ENCODE measurements around the gene TMEM163. TPM values are rescaled to one million over a fixed set of nuclear protein-coding genes. Genes with fewer than 3 reads are reported as not detected.

Gene TMEM163
- total RNA-seq, 1 experiment from 2014 or later: 0.12 TPM

DNA sequence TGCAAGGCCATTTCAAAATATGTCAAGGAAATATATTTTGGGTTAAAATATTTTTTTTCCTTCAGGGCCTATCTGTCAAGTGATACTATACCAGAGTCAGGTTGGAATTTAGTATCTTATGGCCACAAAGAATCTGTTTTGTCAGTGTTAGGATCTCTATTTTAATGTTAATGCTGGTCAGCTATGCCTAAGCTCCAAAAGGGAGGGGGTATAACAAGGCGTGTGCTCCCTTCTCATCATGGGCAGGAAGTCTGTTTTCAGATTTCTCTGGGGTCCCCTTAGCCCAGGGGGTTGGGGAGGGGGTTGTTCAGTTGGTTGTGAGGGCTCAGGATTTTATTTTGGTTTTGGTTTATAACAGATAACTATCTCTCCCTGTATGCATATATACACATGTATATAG, 126.4 kb downstream of the TMEM163 start (continued):
- TF ChIP-seq, protein P1, sequence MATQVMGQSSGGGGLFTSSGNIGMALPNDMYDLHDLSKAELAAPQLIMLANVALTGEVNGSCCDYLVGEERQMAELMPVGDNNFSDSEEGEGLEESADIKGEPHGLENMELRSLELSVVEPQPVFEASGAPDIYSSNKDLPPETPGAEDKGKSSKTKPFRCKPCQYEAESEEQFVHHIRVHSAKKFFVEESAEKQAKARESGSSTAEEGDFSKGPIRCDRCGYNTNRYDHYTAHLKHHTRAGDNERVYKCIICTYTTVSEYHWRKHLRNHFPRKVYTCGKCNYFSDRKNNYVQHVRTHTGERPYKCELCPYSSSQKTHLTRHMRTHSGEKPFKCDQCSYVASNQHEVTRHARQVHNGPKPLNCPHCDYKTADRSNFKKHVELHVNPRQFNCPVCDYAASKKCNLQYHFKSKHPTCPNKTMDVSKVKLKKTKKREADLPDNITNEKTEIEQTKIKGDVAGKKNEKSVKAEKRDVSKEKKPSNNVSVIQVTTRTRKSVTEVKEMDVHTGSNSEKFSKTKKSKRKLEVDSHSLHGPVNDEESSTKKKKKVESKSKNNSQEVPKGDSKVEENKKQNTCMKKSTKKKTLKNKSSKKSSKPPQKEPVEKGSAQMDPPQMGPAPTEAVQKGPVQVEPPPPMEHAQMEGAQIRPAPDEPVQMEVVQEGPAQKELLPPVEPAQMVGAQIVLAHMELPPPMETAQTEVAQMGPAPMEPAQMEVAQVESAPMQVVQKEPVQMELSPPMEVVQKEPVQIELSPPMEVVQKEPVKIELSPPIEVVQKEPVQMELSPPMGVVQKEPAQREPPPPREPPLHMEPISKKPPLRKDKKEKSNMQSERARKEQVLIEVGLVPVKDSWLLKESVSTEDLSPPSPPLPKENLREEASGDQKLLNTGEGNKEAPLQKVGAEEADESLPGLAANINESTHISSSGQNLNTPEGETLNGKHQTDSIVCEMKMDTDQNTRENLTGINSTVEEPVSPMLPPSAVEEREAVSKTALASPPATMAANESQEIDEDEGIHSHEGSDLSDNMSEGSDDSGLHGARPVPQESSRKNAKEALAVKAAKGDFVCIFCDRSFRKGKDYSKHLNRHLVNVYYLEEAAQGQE (IDR thresholded peaks at IDR 0.05; ENCODE audit: low read depth): no peak
- TF ChIP-seq FOSL1 (IDR thresholded peaks at IDR 0.05; ENCODE audit: low read depth) (no peak), SP1 (IDR thresholded peaks at IDR 0.05; ENCODE audit: low read depth) (no peak), SIN3A (IDR thresholded peaks at IDR 0.05; ENCODE audit: low read depth) (no peak)

DNA sequence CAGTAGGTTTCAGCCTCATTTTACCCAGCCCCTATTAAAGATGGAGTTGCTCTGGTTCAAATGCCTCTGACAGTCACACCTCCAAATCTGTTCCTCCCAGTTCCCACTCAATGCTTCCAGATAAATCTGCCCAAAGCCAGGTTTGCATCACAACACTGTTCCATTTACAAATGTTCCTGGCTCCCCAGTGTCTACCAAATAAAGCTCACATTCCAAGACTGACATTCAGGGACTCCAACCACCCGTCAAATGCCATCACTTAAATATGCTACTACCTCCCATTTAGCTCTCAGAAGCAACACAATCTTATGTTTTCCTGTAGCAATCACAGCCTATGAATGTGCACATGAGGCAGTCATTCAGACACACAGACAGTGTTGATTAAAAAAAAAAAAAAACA, 127.3 kb downstream of the TMEM163 start:
- no peaks in the 10 kb centered on the region for H3K9me3 ChIP-seq (ENCODE audit: control insufficient read depth in 1 of 2, insufficient read depth in 1 of 2, low read depth in 1 of 2, low read length in 2 of 2)
- ChIA-PET CTCF (no interaction called here), POLR2A (interaction anchor here (0.5 kb wide), 1 partner anchor 13 kb away, joined by 4 read pairs; no protein-coding TSS in a partner anchor), RAD21 (ENCODE audit: low non-redundant PET in 1 of 2, low total read pairs in 2 of 2, uncharacterized antibody in 2 of 2, unreplicated experiment in 2 of 2) (no interaction called here)
- H3K27me3 ChIP-seq (ENCODE audit: insufficient read depth, low read length): no peaks in the 10 kb centered on the region
- H3K36me3 ChIP-seq (ENCODE audit: control insufficient read depth in 1 of 2, insufficient read depth in 2 of 2, low read length in 2 of 2): no peaks in the 10 kb centered on the region
- no peak overlapping the region for H3K9ac ChIP-seq (ENCODE audit: low read length)
- no peaks in the 10 kb centered on the region for H3K79me2 ChIP-seq (ENCODE audit: insufficient read depth, low read length)
- H3K4me2 ChIP-seq (ENCODE audit: low read length): no peak overlapping the region
- no peaks in the 10 kb centered on the region for H3K9me2 ChIP-seq (ENCODE audit: insufficient read depth)
- BruUV-seq (replicated peaks): no TSS peak
- no peak for ATAC-seq
- TF ChIP-seq, protein P2, sequence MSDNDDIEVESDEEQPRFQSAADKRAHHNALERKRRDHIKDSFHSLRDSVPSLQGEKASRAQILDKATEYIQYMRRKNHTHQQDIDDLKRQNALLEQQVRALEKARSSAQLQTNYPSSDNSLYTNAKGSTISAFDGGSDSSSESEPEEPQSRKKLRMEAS (IDR thresholded peaks at IDR 0.05): no peak
- no peak for TF ChIP-seq EGR1 (IDR thresholded peaks at IDR 0.05; ENCODE audit: low read depth)
- no peak for TF ChIP-seq EZH2 (IDR thresholded peaks at IDR 0.05)
- TF ChIP-seq, protein P1 (IDR thresholded peaks at IDR 0.05; ENCODE audit: low read depth): no peak
- no peak for TF ChIP-seq POLR2AphosphoS5 (IDR thresholded peaks at IDR 0.05; ENCODE audit: low read depth, low read length)
- no peak for TF ChIP-seq SRF (IDR thresholded peaks at IDR 0.05; ENCODE audit: low read depth)
- no peak for TF ChIP-seq SIN3A (IDR thresholded peaks at IDR 0.05; ENCODE audit: low read depth)
- TF ChIP-seq CBX3 (IDR thresholded peaks at IDR 0.05; ENCODE audit: low read depth): no peak
- TF ChIP-seq ZNF274 (IDR thresholded peaks at IDR 0.05; ENCODE audit: low read depth, low read length): no peak
- no peak for TF ChIP-seq ZFX (IDR thresholded peaks at IDR 0.05)
- TF ChIP-seq FOSL1 (IDR thresholded peaks at IDR 0.05; ENCODE audit: low read depth): no peak
- no peak for TF ChIP-seq RAD21 (IDR thresholded peaks at IDR 0.05; ENCODE audit: low read depth)
- H3K27ac ChIP-seq (ENCODE audit: low read depth, low read length): no peak overlapping the region
- intact Hi-C loops (cut with micrococcal nuclease): no loop called here
- H3K4me3 ChIP-seq (replicated peaks in 1 of 2; ENCODE audit: low read depth in 1 of 2, low read length in 2 of 2): no peak overlapping the region
- no peaks in the 10 kb centered on the region for H4K20me1 ChIP-seq (ENCODE audit: insufficient read depth)
- no peaks in the 10 kb centered on the region for H3K4me1 ChIP-seq (ENCODE audit: control insufficient read depth in 1 of 2, insufficient read depth in 2 of 2, low read length in 2 of 2)
- no peak for DNase-seq (ENCODE audit: low read depth, low spot score)
- H2AFZ ChIP-seq (ENCODE audit: low read depth, low read length, poor library complexity, severe bottlenecking): no peak overlapping the region

Measured in HCT116 (cell line).